Astrocyte (in vitro differentiated cells and primary cell): Measurements from ENCODE around the gene PLIN4. TPM values are rescaled to one million over a fixed set of nuclear protein-coding genes. Genes with fewer than 3 reads are reported as not detected.

Experiments used
- DNase-seq: peaks from one replicate; pipeline ENCODE4 v3.0.0-alpha.2; 2010; ENCODE audit warnings: low read depth
- FAIRE-seq: peaks from 2 replicates; lab custom pipeline; 2011; peaks lifted over from hg19 to GRCh38; lab: Jason Lieb, UNC
- H2AFZ ChIP-seq: 2 replicates; pipeline ENCODE4 v1.6.0; 2012; ENCODE audit warnings: low read depth, low read length, inconsistent platforms
- H3K27ac ChIP-seq: 2 replicates; pipeline ENCODE4 v1.5.1; 2011; ENCODE audit warnings: low read depth, low read length, inconsistent platforms
- H3K27me3 ChIP-seq: 2 replicates; pipeline ENCODE4 v1.6.0; 2011; ENCODE audit warnings: low read length, inconsistent platforms; ENCODE audit not compliant: insufficient read depth
- H3K36me3 ChIP-seq: 2 replicates; pipeline ENCODE4 v1.5.1; 2011; ENCODE audit warnings: low read length, inconsistent platforms; ENCODE audit not compliant: insufficient read depth
- H3K4me1 ChIP-seq: 2 replicates; pipeline ENCODE4 v1.5.1; 2011; ENCODE audit warnings: low read length, inconsistent platforms; ENCODE audit not compliant: insufficient read depth
- H3K4me2 ChIP-seq: 2 replicates; pipeline ENCODE4 v1.6.0; 2012; ENCODE audit warnings: low read length, inconsistent platforms
- H3K4me3 ChIP-seq: 2 replicates; pipeline ENCODE4 v1.5.1; 2011; ENCODE audit warnings: low read depth, mild to moderate bottlenecking, low read length, inconsistent platforms; ENCODE audit not compliant: insufficient read depth
- H3K79me2 ChIP-seq: 2 replicates; pipeline ENCODE4 v1.6.0; 2012; ENCODE audit warnings: mild to moderate bottlenecking, low read length, inconsistent platforms; ENCODE audit not compliant: insufficient read depth
- H3K9ac ChIP-seq: 2 replicates; pipeline ENCODE4 v1.6.0; 2012; ENCODE audit warnings: mild to moderate bottlenecking, low read length, inconsistent platforms
- H3K9me3 ChIP-seq: 2 replicates; pipeline ENCODE4 v1.5.1; 2012; ENCODE audit warnings: low read depth, mild to moderate bottlenecking, low read length, inconsistent platforms; ENCODE audit not compliant: insufficient read depth
- H4K20me1 ChIP-seq: 2 replicates; pipeline ENCODE4 v1.6.0; 2012; ENCODE audit warnings: low read length, inconsistent platforms; ENCODE audit not compliant: insufficient read depth
- H3K27ac Mint-ChIP-seq: one replicate; pipeline ENCODE4 v1.8.0; 2021; ENCODE audit warnings: mild to moderate bottlenecking, mixed read lengths; ENCODE audit not compliant: unreplicated experiment
- H3K27me3 Mint-ChIP-seq: one replicate; pipeline ENCODE4 v1.8.0; 2021; ENCODE audit warnings: low read depth, mixed read lengths; ENCODE audit not compliant: unreplicated experiment
- H3K36me3 Mint-ChIP-seq: one replicate; pipeline ENCODE4 v1.8.0; 2021; ENCODE audit warnings: low read depth, mixed read lengths; ENCODE audit not compliant: unreplicated experiment
- H3K4me1 Mint-ChIP-seq: one replicate; pipeline ENCODE4 v1.8.0; 2021; ENCODE audit warnings: low read depth, mixed read lengths; ENCODE audit not compliant: unreplicated experiment
- H3K4me3 Mint-ChIP-seq: one replicate; pipeline ENCODE4 v1.8.0; 2021; ENCODE audit warnings: mild to moderate bottlenecking, moderate library complexity, mixed read lengths; ENCODE audit not compliant: unreplicated experiment
- H3K9me3 Mint-ChIP-seq: one replicate; pipeline ENCODE4 v1.8.0; 2021; ENCODE audit warnings: mild to moderate bottlenecking, mixed read lengths; ENCODE audit not compliant: unreplicated experiment
- EZH2 ChIP-seq: IDR thresholded peaks from 2 replicates; pipeline ENCODE4 v1.6.1; 2012; ENCODE audit warnings: mild to moderate bottlenecking, low read length, inconsistent platforms; ENCODE audit not compliant: insufficient read depth
- total RNA-seq: library from RNA; stranded (reverse); gene quantifications from 2 replicates; pipeline ENCODE4 v1.2.1, GENCODE V29; 2021
- TF ChIP-seq, protein P1 (sequence below): IDR thresholded peaks from 2 replicates; pipeline ENCODE4 v1.5.1; 2011; ENCODE audit warnings: low read depth, mild to moderate bottlenecking, inconsistent platforms, low read length, moderate library complexity; ENCODE audit not compliant: insufficient read depth

Gene PLIN4
- total RNA-seq, 1 donor from 2014 or later, result 0.05 TPM

DNA sequence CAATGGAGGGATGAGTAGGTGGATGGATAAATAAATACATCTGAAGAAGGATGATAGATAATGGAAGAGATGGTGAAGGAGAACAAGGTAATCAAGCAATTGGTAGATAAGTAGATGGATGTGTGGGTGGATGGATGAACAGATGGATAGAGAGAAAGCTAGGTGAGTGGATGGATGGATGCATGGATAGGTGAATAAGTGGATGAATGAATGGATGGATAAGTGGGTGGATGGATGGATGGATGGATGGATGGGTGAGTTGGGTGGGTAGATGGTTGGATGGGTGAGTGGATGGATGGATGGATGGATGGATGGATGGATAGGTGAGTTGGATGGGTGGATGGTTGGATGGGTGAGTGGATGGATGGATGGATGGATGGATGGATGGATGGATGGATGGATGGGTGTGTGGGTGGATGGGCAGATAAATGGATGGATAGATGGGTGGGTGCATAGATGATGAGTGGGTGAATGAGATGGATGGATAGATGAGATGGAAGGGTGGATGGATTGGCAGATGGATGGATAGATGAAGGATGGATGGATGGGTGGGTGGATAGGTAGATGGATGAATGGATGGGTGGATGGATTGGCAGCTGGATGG, 34.9 kb upstream of the PLIN4 start:
- no peaks in the 10 kb centered on the region for H3K36me3 ChIP-seq
- no peaks in the 10 kb centered on the region for H3K4me1 ChIP-seq
- H3K9me3 ChIP-seq, result no peaks in the 10 kb centered on the region
- H3K4me1 Mint-ChIP-seq, result no peaks in the 10 kb centered on the region
- no peak overlapping the region for H3K4me3 ChIP-seq
- TF ChIP-seq EZH2, result no peak
- H3K9ac ChIP-seq, result no peak overlapping the region
- H3K27me3 ChIP-seq, result no peaks in the 10 kb centered on the region
- no peak overlapping the region for H3K4me3 Mint-ChIP-seq
- H2AFZ ChIP-seq, result no peak overlapping the region
- no peak for FAIRE-seq
- H3K4me2 ChIP-seq, result no peak overlapping the region
- no peak for DNase-seq
- peaks cover 22% of the 10 kb centered on the region for H3K36me3 Mint-ChIP-seq
- H3K9me3 Mint-ChIP-seq, result peaks cover 5% of the 10 kb centered on the region
- H3K79me2 ChIP-seq, result no peaks in the 10 kb centered on the region
- no peak overlapping the region for H3K27ac ChIP-seq
- H3K27me3 Mint-ChIP-seq, result no peaks in the 10 kb centered on the region
- no peaks in the 10 kb centered on the region for H4K20me1 ChIP-seq
- no peak overlapping the region for H3K27ac Mint-ChIP-seq

DNA sequence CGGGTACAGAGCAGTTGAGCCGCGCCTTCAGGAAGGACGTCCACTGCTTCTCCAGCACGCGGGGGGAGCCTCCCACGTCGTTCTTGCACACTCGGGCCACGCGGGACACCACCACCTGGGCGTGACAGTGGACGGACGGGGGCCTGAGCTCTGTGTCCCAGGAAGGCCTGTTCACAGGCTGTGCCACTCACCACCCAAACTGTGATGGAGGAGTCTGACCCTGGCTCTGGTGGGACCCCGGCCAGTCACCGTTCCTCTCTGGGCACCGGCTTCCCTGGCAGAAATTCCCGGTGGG, 34.2 kb upstream of the PLIN4 start:
- Histone ChIP-seq H3K27ac (no peak overlapping the region), H3K4me1 (no peaks in the 10 kb centered on the region), H3K9me3 (no peaks in the 10 kb centered on the region), H4K20me1 (no peaks in the 10 kb centered on the region), H3K4me3 (no peak overlapping the region), H3K27me3 (no peaks in the 10 kb centered on the region), H3K79me2 (no peaks in the 10 kb centered on the region), H3K9ac (no peak overlapping the region), H3K36me3 (no peaks in the 10 kb centered on the region), H2AFZ (no peak overlapping the region), H3K4me2 (no peak overlapping the region)
- TF ChIP-seq EZH2, result no peak
- TF ChIP-seq, protein P1, sequence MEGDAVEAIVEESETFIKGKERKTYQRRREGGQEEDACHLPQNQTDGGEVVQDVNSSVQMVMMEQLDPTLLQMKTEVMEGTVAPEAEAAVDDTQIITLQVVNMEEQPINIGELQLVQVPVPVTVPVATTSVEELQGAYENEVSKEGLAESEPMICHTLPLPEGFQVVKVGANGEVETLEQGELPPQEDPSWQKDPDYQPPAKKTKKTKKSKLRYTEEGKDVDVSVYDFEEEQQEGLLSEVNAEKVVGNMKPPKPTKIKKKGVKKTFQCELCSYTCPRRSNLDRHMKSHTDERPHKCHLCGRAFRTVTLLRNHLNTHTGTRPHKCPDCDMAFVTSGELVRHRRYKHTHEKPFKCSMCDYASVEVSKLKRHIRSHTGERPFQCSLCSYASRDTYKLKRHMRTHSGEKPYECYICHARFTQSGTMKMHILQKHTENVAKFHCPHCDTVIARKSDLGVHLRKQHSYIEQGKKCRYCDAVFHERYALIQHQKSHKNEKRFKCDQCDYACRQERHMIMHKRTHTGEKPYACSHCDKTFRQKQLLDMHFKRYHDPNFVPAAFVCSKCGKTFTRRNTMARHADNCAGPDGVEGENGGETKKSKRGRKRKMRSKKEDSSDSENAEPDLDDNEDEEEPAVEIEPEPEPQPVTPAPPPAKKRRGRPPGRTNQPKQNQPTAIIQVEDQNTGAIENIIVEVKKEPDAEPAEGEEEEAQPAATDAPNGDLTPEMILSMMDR, result no peak
- H3K27me3 Mint-ChIP-seq, result no peaks in the 10 kb centered on the region
- no peak overlapping the region for H3K4me3 Mint-ChIP-seq
- DNase-seq (no peak), FAIRE-seq (no peak)
- peaks cover 23% of the 10 kb centered on the region for H3K36me3 Mint-ChIP-seq
- H3K9me3 Mint-ChIP-seq, result peaks cover 5% of the 10 kb centered on the region
- no peak overlapping the region for H3K27ac Mint-ChIP-seq
- H3K4me1 Mint-ChIP-seq, result no peaks in the 10 kb centered on the region

DNA sequence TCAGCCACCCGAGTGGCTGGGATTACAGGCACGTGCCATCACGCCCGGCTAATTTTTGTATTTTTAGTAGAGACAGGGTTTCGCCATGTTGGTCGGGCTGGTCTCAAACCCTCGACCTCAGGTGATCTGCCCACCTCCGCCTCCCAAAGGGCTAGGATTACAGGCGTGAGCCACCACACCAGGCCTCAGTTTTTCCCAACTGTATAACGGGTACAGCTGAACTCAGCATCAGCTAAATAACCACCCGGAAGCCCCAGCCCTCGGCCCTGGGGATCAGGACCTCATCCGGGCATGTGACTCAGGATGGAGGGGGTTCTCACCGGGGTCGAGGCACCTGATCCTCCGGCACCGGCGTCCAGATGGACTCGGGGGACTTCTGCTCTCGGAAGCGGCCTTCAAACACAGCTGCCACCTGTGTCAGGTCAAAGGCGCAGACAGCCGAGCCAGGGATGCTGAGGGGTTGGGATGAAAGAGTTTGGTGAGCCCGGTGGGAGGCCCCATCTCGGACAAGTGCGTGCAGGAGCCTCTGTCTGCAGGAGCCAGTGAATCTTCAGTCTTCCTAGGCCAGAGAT, 32.3 kb upstream of the PLIN4 start:
- no peaks in the 10 kb centered on the region for H3K9me3 ChIP-seq
- no peaks in the 10 kb centered on the region for H3K4me1 ChIP-seq
- H3K9ac ChIP-seq, result no peak overlapping the region
- no peak overlapping the region for H2AFZ ChIP-seq
- H4K20me1 ChIP-seq, result no peaks in the 10 kb centered on the region
- DNase-seq (no peak), FAIRE-seq (no peak)
- no peak overlapping the region for H3K4me3 ChIP-seq
- H3K4me1 Mint-ChIP-seq, result no peaks in the 10 kb centered on the region
- no peak overlapping the region for H3K27ac ChIP-seq
- H3K4me2 ChIP-seq, result no peak overlapping the region
- no peak overlapping the region for H3K4me3 Mint-ChIP-seq
- H3K27me3 ChIP-seq, result peaks cover 2% of the 10 kb centered on the region
- H3K36me3 ChIP-seq, result no peaks in the 10 kb centered on the region
- H3K27ac Mint-ChIP-seq, result no peak overlapping the region
- H3K27me3 Mint-ChIP-seq, result no peaks in the 10 kb centered on the region
- H3K36me3 Mint-ChIP-seq, result peaks cover 20% of the 10 kb centered on the region
- peaks cover 5% of the 10 kb centered on the region for H3K9me3 Mint-ChIP-seq
- TF ChIP-seq EZH2, result no peak
- TF ChIP-seq, protein P1, result no peak
- H3K79me2 ChIP-seq, result no peaks in the 10 kb centered on the region
